ENCODE data around the gene DAP.
A peak's percentile ranks its signal among the peaks of the same experiment; 100 is the strongest.
"Not testable (repeated sequence)": the region's sequence is repeated elsewhere in the genome, so short reads cannot be mapped to it uniquely, and the experiment has no call there.

The DAP gene

GRCh38 chr5:10671041-10672008 is 89.7 kb downstream of the DAP start:
- no peak for DNase-seq

- no peak for DNase-seq
These were observed 91.1 kb downstream of the DAP start for GRCh38 chr5:10669983-10670382.

DNA sequence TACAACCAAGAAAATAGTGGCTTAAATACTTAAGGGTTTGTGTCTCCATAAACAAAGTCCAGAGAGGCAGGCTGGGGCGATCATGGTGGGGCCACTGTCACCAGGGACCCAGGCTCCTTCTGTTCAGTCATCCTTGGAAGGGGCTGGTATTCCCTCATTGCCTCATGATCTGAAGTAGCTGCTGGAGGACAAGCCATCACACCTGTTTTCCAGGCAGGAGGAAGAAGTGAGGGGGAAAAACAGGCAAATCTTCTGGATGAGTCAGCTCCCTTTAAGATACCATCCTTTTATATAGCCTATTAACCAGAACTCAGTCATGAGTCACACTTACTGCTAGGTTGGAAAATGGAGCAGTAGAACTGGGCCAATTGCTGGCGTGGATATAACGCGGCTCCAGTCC is 92.3 kb downstream of the DAP start:
- no peak for DNase-seq

GRCh38 chr5:10667431-10668057 is 93.5 kb downstream of the DAP start:
- DNase-seq, result no peak

GRCh38 chr5:10666531-10667299 is 94.3 kb downstream of the DAP start:
- no peak for DNase-seq

- DNase-seq, result no peak
These were observed 95.2 kb downstream of the DAP start for GRCh38 chr5:10665799-10666198.

DNA sequence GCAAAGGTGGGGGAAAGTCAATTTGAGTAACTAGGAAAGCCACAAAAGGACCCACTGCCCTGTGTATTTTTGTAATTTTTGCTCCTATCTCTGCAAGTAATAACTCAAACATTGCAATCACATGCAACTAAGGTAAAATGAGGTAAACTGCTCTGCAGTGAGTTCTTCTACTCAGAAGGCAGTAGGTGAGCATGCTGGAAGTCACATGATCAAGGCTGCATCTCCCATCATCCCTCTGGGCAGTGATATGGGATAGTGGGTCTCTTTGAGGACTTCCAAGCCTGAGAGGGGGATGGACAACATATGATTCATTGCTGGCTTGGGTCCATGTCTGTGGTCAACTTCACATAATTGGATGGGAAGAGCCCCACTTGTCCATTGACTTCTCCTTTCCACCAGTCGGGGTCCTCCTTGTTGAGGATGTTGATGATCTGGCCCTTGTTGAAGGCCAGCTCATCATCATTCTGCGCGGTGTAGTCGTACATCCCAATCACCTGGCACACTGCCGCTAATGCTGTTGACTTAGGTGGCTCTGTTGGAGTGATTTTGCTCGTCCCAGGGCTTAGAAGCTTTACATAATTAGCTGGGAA is 96.8 kb downstream of the DAP start:
- DNase-seq, result not testable (repeated sequence)

DNA sequence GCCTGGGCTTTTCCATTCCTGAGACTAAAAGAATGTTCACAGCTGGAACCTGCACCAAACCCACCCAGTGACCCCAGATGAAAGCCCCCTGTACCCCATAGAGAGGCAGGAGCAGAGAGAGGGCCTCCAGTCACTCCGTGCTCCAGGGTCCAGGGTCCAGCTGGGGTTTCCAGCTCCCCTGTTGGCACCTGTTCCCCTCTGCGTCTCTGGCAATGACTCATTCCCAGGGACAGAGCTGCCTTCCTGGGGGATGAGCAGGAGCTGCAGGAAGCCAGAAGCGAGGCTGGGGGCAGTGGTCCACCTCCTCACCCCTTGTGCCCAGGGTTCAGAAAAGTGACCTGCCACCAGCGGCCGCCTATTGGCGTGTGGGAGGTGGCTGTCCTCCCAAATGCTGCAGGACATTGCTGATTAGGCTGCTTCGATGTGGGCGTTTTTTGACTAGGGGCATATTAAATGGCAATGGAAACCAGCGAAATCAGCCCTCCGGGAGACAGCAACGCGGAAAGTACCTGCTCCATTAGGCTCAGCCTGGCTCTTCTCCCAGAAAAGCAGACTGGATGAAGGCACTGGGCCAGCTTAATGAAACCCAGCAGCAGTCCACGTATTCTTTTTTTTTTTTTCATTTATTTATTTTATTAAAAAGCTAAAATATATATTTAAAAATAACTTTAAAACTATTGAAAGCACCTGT is 97.4 kb downstream of the DAP start:
- DNase-seq, result peak in 1 of 14 donors; percentile 23

GRCh38 chr5:10662661-10663488 is 98.2 kb downstream of the DAP start:
- DNase-seq, result no peak

DNA sequence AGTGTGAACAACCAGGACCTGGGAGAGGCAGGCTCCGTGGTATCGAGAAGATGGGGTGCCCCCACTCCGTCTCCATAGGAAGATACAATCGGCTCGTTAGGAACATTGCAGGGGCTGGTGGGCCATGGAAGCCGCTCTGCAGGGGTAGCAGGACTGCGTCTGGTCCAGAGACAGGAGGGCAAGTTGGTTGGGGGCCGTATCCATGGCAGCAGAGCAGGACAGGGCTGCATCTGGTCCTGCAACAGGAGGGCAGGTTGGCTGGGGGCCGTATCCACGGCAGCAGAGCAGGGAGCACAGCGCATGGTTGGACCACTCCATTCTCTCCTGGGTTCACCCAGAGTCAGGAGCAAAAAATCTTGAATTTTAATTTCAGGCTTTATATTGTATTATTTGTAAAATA is 99.0 kb downstream of the DAP start:
- no peak for DNase-seq

DNA sequence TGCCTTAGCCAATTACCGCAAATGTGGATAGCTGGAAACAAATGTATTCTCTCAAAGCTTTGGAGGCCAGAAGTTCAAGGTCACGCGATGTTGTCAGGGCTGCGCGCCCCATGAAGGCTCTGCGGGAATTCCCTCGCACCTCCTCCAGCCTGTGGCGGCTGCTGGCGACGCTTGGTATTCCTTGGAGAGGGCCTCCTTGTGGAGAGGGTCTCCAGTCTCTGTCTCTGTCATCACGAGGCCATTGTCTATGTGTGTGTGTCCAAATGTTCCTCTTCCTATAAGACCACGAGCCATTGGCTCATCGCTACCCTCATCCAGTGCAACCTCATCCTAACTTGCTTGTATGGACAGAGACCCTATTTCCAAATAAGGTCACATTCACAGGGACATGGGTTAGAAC is 99.6 kb downstream of the DAP start:
- no peak for DNase-seq

- no peak for DNase-seq
These were observed 100.2 kb downstream of the DAP start for GRCh38 chr5:10660720-10661387.

GRCh38 chr5:10660135-10660534 is 100.9 kb downstream of the DAP start:
- no peak for DNase-seq

DNA sequence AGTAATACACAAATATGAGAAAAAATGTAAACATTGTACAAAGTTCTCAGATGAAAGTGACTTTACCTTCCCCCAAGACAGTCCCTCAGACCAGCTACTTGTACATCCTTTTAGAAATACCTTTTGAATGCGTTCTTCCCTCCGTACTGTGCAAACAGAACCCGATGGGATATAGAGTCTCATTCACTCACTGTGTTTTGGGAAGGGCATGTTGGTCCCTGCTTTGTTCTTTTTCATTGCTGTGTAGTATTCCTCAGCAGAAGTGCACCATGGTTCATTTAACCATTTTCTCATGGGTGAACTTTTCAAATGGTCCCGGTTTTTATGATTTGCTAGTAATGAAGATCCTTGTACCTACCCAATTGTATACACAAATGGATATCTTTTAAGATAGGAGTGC is 102.8 kb downstream of the DAP start:
- DNase-seq, result no peak

GRCh38 chr5:10655972-10656830 is 104.8 kb downstream of the DAP start:
- DNase-seq, result no peak

- no peak for DNase-seq
These were observed 105.7 kb downstream of the DAP start for GRCh38 chr5:10655161-10655971.

DNA sequence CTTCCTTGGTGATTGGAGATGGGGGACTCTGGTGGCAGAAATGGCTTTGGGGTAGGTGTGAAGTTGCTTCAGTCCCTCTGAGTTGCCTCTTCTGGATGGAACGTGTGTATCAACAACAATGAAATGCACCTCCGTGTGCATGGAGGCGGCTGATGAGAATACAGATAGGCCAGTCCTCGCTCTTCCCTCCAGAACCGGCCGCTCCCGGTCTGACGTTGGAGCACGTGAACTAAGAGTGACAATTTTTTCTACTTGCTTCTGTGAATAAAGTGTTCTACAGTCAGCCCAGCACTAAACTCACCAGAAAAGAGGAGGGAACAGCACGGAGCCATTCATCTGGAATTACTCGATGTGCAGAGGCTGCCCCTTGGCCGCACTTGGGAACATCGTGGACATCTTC is 106.5 kb downstream of the DAP start:
- DNase-seq, result no peak

GRCh38 chr5:10653751-10654400 is 107.2 kb downstream of the DAP start:
- no peak for DNase-seq

Data from C1 segment of cervical spinal cord (tissue), 14 donors.